GM18502 (cell line): ENCODE data around the gene PROX2.

Experiments
- ATAC-seq: cut with Tn5 transposase; IDR thresholded peaks from one replicate; pipeline ENCODE4 v1.9.1; 2021; ENCODE audit warnings: mild to moderate bottlenecking; ENCODE audit not compliant: unreplicated experiment, poor library complexity

PROX2 gene

GRCh38 chr14:74909911-74910310 lies 34.0 kb upstream of the PROX2 start:
- ATAC-seq = no peak

DNA sequence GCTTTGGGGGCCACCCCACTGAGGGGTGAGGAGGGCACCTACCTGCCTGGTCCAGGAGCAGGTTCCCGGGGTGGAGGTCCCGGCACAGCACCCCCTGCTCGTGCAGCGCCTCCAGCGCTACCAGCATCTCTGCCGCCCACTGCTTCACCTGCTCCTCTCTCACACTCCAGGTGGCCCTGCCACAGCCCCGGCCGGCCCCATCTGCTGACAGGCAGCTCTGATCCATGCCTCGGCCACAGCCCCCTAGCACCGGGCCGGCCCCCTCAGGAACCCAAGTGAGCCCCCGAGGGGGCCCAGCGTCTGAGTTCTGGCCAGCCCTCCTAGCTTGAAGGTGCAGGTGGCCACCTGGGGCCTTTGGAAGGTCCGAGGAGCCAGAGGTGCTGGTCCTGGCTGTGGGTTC lies 33.6 kb upstream of the PROX2 start:
- no peak for ATAC-seq

DNA sequence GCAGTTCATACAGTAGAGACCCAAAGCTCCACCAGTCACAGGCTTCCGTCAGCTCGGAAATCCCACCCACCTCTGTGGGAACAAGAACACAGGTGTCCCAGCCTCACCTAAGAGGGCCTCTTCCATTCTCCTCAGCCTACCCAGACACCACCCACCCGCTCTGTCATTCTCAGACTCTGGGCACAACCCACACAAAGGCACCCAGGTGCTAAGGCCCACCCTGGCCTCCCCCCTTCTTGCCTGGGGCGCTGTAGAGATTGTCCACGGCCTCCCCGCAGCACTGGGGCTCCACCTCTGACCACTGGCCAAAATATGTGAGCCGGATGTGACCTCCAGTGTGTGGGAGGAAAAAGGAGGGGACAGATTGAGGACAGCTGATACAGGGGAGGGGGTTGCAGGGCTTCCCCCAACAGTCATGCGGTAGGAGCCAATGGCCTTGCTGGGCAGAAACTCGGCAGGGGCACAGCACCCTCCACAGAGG lies 33.0 kb upstream of the PROX2 start:
- no peak for ATAC-seq

GRCh38 chr14:74907744-74908143 lies 31.8 kb upstream of the PROX2 start:
- no peak for ATAC-seq

GRCh38 chr14:74906925-74907521 lies 31.1 kb upstream of the PROX2 start:
- ATAC-seq = no peak

GRCh38 chr14:74905595-74906142 lies 29.7 kb upstream of the PROX2 start:
- ATAC-seq = no peak

DNA sequence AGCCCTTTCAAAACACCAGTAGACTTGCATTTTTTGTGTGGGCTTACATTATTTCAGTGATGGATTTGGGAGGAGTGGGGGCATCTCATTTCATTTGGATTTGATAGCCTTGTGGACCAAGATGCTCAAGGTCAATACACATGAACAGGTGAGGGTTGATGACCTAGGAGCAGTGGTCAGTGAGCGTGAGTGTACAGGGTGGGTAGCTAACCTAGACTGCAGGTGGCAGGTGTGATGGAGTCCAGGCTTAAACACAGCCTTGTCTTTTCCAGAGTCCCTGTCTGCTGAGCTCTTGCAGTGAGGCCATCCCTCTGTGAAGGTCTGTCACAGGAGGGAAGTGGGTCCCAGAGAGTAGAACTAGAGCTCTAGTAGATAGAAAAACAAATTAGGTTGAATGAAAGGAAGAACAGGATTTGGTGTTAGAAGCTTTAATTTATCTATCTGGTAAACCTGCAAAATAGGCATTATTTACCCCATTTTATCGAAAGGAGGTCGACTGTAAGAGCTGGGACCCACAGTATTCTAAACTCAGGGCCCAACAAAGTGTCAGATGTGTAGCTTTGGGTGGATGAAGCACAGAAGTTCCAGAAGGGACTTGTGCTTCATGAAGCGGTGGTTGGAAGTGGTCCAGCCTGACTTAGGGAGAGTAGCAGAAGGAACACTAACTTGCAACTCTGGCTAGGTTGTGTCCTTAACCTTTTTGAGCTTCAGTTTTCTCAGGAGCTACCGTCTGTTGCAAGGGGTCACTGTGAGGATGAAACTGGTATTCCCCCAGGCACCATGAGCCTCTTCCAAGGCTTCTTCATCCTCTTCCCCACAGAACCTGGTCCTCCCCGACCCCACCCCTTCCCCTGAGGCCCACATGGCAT lies 28.9 kb upstream of the PROX2 start:
- ATAC-seq = no peak

DNA sequence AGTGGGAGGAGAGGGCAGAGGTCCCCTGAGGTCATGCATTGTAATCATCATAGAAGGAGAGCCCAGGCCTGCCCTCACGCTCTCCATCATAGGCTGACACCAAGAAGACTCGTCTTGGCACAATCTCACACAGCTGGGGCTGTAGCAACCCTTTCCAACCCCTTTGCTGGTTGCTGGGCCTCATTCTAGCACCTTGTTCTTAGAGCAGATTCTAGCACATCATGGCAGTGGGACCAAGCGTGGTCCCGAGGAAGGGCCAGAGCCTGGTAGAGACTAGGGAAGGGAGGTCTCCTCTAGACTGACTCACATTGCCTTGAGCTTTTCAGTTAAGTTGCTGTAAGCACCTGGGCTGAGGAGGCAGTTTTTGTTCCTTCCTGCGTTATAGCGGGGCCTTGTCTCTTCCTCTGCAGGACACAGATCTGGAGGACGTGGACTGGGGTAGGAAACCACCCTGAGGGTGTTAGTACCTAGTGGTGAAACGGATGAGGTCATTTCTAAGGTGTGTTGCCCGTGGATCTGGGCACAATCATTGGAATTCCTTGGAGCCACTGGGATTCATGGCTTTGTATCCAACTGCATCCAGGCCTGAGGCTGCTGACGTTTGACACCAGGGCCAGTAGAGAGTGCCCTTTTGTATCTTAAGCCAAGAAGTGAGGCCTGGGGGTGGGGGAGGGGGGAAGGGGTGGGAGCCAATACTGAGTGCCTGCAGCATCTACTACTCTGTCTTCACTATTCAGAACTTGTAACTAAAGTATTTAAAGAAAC lies 27.2 kb upstream of the PROX2 start:
- ATAC-seq = no peak

DNA sequence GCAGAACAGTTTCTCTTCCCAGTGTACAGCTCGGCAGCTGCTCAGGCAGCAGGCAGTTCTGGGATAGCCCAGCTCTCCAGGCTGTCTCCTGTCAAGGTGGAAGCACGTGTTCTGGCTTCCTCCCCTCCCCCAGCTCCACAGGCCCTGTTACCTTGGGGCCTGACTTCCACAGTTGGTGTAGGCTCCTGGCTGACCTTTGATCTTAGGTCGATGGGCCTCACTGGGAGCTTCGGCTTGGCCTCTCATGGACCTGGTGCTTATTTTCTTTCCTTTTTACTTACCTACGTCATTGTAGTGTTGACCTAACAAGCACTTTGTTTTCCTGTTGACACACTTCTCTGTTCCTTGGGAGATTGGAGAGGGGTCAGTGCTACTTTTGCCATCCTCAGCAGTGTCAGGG lies 22.7 kb upstream of the PROX2 start:
- no peak for ATAC-seq

DNA sequence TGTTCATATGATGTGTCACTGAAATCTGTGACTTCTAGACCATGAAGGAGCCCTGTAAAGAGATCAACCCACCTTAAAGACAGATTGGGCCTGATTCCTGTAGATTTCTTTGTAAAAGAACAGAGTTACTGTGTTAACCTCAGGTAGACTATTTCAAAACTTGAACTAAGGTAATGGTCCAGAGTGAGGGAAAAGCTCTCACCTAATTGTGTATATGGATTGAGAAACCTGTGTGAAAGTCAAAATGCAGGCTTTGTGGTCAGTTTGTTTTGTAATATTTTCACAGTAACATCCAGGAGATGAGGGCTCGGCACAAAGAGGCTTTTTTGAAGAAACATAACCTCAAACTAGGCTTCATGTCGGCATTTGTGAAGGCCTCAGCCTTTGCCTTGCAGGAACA lies 22.1 kb upstream of the PROX2 start:
- ATAC-seq = no peak

DNA sequence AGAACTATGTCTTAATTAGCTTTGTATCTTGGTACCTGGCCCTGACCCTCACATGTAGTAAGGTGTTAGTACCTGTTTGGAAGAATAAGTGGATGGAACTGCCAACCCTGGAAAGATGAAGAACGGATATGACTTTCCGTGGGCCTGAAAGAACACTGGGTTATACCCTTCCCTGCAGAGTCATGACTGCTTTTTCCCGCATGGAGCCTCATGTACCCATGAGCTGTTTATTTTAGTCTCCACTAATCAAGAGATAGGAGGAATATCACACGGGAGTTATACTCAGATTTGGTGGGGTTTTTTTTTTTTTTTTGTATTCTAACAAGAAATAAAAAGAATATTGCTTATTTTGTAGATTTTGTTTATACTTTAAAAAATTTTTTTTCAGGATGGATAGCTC lies 21.7 kb upstream of the PROX2 start:
- ATAC-seq = no peak

- ATAC-seq = no peak
These were observed 20.5 kb upstream of the PROX2 start for GRCh38 chr14:74896400-74896799.

GRCh38 chr14:74893614-74894091 lies 17.7 kb upstream of the PROX2 start:
- ATAC-seq = no peak

GRCh38 chr14:74892745-74893144 lies 16.8 kb upstream of the PROX2 start:
- ATAC-seq = no peak

GRCh38 chr14:74891870-74892269 lies 15.9 kb upstream of the PROX2 start:
- no peak for ATAC-seq

DNA sequence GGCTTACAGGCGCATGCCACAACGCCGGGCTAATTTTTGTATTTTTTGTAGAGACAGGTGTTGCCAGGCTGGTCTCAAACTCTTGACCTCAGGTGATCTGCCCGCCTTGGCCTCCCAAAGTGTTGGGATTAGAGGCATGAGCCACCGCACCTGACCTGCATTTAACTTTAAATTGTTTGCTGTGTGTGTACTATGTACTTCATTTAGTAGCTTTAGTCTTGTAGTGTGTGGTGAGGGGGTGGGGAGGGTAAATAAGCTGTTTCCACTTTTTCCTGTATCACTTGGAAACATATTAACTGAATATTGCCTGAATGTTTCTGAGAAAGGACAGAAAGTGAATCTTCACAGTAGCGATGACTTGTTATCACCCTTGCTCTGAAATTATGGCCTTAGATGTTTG lies 14.3 kb upstream of the PROX2 start:
- ATAC-seq = no peak

DNA sequence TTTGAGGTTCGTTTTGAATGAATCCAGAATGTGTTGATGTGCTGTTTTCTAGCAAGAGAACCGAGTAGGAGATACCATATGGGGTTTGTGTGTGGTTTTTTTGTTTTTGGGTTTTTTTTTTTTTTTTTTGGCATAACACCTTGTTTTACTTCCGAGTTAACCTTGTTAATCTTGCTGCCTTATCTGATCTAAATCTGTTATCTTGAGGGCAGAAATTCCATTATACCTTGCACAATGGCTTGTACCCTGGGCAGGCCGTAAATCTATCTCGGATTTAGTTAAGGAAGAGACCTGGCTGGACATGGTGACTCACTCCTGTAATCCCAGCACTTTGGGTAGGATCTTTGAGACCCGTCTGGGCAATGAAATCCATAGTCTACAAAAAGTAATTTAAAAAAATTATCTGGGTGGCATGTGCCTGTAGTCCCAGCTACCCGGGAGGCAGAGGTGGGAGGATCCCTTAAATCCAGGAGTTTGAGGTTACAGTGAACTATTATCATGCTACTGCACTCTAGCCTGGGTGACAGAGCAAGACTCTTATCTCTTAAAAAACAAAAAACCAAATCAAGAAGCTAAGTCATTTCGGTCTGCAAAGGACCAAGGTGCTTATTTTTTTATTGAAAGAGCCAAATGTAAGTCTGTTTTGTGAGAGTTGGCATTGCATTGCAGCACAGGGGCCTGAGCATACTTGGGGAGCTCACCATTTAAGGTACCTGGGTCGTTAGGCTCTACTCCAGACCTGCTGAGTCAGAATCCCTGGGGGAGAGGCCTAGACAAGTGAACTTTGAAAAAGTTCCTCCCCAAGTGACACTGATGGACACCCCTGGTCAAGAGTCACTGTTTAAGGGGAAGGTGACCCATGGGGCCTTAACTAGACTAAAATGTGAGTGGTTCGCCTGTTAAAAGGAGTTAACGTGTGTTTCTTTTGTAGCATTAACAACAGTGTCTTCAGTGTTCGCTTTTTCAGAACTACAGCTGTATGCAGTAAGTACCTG lies 12.5 kb upstream of the PROX2 start:
- ATAC-seq = no peak

DNA sequence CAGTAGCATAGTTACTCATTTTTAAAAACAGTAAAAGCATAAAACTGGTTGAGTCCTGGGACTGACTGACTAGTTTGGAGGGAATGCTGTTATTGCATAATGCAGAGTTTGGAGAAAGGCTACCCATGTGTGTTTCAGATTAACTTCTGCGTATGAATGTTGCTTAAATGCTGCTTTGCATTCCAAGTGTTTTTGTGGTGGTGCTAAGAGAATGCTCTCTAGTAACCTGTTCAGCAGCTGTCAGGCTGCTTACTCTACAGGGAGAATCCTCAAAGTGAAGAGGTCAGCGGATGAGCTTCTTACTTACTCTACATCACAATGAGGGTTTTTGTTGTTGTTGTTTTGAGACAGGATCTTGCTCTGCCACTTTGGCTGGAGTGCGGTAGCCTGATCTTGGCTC lies 10.1 kb upstream of the PROX2 start:
- ATAC-seq = no peak

DNA sequence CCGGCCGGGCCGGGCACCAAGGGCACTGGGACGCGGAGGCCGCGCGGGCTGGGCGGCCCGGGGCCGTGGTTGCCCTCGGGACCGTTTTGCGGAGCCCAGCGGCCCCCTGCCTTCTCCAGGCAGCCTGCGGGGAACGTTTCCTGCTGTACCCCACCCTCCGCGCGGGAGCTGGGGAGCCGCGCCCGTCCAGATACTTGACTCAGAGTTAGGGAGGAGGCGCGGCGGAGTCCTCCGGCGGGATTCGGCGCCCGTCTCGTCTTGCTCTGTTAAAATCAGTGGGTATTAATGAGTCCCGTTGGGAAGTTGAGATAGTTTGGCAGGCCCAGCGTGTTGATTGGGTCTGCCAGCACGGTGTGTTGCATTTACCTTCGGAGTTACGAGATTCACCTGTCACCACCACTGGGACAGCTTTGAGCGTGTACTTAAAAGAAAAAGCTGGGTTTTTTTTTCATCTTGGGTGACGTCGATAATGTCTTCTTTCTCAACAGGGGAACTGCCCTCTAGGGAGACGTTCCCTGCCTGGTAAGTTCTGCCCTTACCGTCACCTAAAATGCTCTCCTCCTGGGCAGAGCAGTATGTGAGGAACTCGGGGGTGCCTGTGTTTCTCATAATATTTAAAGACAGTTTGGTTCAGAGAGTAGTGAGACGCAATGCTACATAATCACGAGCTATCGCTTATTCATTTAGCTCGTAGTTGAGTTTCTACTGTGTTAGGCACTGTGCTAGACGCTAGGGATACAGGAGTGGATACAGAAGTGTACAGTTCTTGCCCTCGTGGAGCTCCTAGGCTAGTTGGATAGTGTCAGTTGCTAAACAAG lies 6.4 kb upstream of the PROX2 start:
- ATAC-seq = peak; percentile 54
